Hepatocyte (in vitro differentiated cells): ENCODE results near the gene CHMP1B. TPM values are rescaled to one million over a fixed set of nuclear protein-coding genes. Genes with fewer than 3 reads are reported as not detected.
"Not testable (repeated sequence)": the region's sequence is repeated elsewhere in the genome, so short reads cannot be mapped to it uniquely, and the experiment has no call there.

Source experiments
- DNase-seq: peaks from one replicate; pipeline ENCODE4 v3.0.0-alpha.2; 2016; ENCODE audit warnings: low spot score
- H2AFZ ChIP-seq: fragments of 200-600 bp; sonication (generic); 2 replicates; pipeline ENCODE4 v1.6.0; 2016; ENCODE audit warnings: antibody characterized with exemption, mild to moderate bottlenecking
- H3K27ac ChIP-seq: fragments of 200-600 bp; sonication (generic); 2 replicates; pipeline ENCODE4 v1.5.1; 2016; ENCODE audit warnings: mild to moderate bottlenecking
- H3K27me3 ChIP-seq: fragments of 200-600 bp; sonication (generic); 2 replicates; pipeline ENCODE4 v1.6.1; 2016
- H3K36me3 ChIP-seq: fragments of 200-600 bp; sonication (generic); replicated peaks from 2 replicates; pipeline ENCODE4 v1.5.1; 2016; ENCODE audit warnings: low read depth; ENCODE audit not compliant: insufficient read depth
- H3K4me1 ChIP-seq: fragments of 200-600 bp; sonication (generic); 2 replicates; pipeline ENCODE4 v1.5.1; 2016; ENCODE audit warnings: mild to moderate bottlenecking, moderate library complexity; ENCODE audit not compliant: insufficient read depth
- H3K4me2 ChIP-seq: fragments of 200-600 bp; sonication (generic); 2 replicates; pipeline ENCODE4 v1.6.0; 2016
- H3K4me3 ChIP-seq: fragments of 200-600 bp; sonication (generic); 2 replicates; pipeline ENCODE4 v1.5.1; 2016; ENCODE audit warnings: mild to moderate bottlenecking
- H3K79me2 ChIP-seq: fragments of 200-600 bp; sonication (generic); 2 replicates; pipeline ENCODE4 v1.6.0; 2017; ENCODE audit warnings: mild to moderate bottlenecking
- H3K9me2 ChIP-seq: fragments of 200-600 bp; sonication (generic); replicated peaks from 2 replicates; pipeline ENCODE4 v1.6.0; 2017; ENCODE audit warnings: mild to moderate bottlenecking; ENCODE audit not compliant: insufficient read depth
- H3K9me3 ChIP-seq: fragments of 200-600 bp; sonication (generic); 2 replicates; pipeline ENCODE4 v1.5.1; 2016; ENCODE audit warnings: low read depth, mild to moderate bottlenecking
- H4K20me1 ChIP-seq: fragments of 200-600 bp; sonication (generic); 2 replicates; pipeline ENCODE4 v1.6.0; 2016; ENCODE audit warnings: mild to moderate bottlenecking; ENCODE audit not compliant: insufficient read depth, poor library complexity, severe bottlenecking
- EZH2 ChIP-seq: fragments of 200-600 bp; sonication (generic); IDR thresholded peaks from 2 replicates; pipeline ENCODE4 v1.6.1; 2016; ENCODE audit warnings: antibody characterized with exemption, mild to moderate bottlenecking, borderline replicate concordance
- EZH2phosphoT487 ChIP-seq: fragments of 200-600 bp; sonication (generic); IDR thresholded peaks from one replicate; pipeline ENCODE4 v1.6.1; 2018; ENCODE audit warnings: antibody characterized with exemption, mild to moderate bottlenecking, low read depth, moderate library complexity; ENCODE audit not compliant: unreplicated experiment, severe bottlenecking
- WGBS: methylation state at CpG from one replicate; pipeline ENCODE4 v1.1.6; 2016; ENCODE audit warnings: low lambda C conversion rate; ENCODE audit errors: missing lambda C conversion rate; 5-methylcytosine and 5-hydroxymethylcytosine counted together
- polyA plus RNA-seq: library from polyadenylated mRNA; unstranded; fragments of >200 nt; fragmentation: Nextera tagmentation; extraction: Ambion mirVana; gene quantifications from 2 replicates; pipeline ENCODE4 v1.2.1, GENCODE V29; 2016
- total RNA-seq: library from RNA; depleted of rRNA; stranded (reverse); fragments of >200 nt; gene quantifications from 2 replicates; pipeline ENCODE4 v1.2.3, GENCODE V29; 2014
- TF ChIP-seq, protein P1 (sequence below): fragments of 200-600 bp; sonication (generic); IDR thresholded peaks from 2 replicates; pipeline ENCODE4 v1.5.1; 2016; ENCODE audit warnings: antibody characterized with exemption, mild to moderate bottlenecking; ENCODE audit not compliant: poor library complexity

CHMP1B gene
- total and polyA plus RNA-seq, 2 experiments from 2014 or later, result 70.1 to 85.3 TPM

DNA sequence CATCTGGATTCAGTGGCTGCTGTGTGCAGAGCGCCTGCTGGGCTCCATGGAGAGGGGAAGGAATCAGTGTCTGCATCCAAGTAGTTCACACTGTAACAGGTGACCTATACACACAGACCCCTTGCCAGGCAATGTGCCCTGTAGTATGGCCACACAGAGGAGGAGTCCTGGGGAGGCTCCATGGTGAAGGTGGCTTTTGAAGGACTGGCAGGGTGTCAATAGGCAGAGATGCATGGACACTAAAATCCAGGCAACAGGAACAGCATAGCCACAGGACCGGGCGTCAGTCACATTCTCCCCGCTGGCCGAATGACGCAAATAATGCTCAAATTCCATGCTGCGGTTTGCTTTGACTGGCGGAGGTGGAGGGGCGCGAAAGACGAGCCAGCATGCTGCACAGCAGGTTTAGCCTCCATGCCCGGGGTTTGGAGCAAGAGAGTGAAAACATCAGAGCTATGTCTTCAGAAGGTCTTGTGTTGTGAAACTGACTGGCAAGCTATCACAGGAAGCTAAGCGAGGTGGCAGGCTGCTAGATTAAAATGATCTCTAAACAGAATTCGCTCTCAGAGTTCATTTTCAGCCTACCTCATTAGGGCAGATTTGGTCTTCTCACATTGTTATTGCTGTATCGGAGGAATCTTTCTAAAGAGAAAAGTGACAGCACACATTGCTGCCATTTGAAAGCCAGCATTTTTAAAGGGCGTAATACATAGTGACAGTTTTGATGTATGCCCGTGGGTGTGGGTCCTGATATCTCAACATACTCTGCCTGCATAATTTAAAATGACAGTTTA lies 1.2 kb upstream of the CHMP1B start:
- Histone ChIP-seq H3K4me2 (peak overlapping the region; percentile 75), H3K27me3 (no peaks in the 10 kb centered on the region), H4K20me1 (peaks cover 11% of the 10 kb centered on the region), H3K27ac (peak overlapping the region; percentile 97), H3K4me1 (no peaks in the 10 kb centered on the region), H3K79me2 (peaks cover 34% of the 10 kb centered on the region), H3K4me3 (peak overlapping the region; percentile 91), H3K9me2 (no peaks in the 10 kb centered on the region), H3K36me3 (no peaks in the 10 kb centered on the region), H3K9me3 (no peaks in the 10 kb centered on the region), H2AFZ (peak overlapping the region; percentile 54)
- WGBS, result 49% methylated on average over 17 of the region's 17 CpGs
- TF ChIP-seq EZH2 (no peak), EZH2phosphoT487 (no peak)
- TF ChIP-seq, protein P1, sequence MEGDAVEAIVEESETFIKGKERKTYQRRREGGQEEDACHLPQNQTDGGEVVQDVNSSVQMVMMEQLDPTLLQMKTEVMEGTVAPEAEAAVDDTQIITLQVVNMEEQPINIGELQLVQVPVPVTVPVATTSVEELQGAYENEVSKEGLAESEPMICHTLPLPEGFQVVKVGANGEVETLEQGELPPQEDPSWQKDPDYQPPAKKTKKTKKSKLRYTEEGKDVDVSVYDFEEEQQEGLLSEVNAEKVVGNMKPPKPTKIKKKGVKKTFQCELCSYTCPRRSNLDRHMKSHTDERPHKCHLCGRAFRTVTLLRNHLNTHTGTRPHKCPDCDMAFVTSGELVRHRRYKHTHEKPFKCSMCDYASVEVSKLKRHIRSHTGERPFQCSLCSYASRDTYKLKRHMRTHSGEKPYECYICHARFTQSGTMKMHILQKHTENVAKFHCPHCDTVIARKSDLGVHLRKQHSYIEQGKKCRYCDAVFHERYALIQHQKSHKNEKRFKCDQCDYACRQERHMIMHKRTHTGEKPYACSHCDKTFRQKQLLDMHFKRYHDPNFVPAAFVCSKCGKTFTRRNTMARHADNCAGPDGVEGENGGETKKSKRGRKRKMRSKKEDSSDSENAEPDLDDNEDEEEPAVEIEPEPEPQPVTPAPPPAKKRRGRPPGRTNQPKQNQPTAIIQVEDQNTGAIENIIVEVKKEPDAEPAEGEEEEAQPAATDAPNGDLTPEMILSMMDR, result no peak
- DNase-seq, result peak; percentile 52

DNA sequence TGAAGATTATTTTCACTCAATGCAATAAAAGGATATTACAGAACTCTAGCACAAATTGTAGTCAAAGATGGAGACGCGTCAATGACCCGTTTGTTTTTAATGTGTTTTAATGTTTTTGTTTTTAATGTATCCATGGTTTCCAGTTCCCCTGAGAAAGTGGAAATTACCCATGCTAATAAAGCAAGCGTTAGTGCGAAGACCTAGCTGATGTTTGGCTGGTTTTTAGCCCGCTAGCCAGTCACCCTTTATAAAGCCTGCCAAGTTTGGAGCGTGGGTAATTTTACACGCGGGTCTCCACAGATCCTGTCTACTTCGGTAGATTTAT lies 430 bp upstream of the CHMP1B start:
- H3K4me2 ChIP-seq, result peak overlapping the region; percentile 75
- WGBS, result 5% methylated on average over 10 of the region's 10 CpGs
- H3K4me1 ChIP-seq, result no peaks in the 10 kb centered on the region
- peak overlapping the region; percentile 54 for H2AFZ ChIP-seq
- H3K27ac ChIP-seq, result peak overlapping the region; percentile 97
- peak overlapping the region; percentile 91 for H3K4me3 ChIP-seq
- H3K9me2 ChIP-seq, result no peaks in the 10 kb centered on the region
- H4K20me1 ChIP-seq, result peaks cover 11% of the 10 kb centered on the region
- no peak for DNase-seq
- no peak for TF ChIP-seq EZH2phosphoT487
- no peak for TF ChIP-seq EZH2
- TF ChIP-seq, protein P1, result no peak
- H3K79me2 ChIP-seq, result peaks cover 34% of the 10 kb centered on the region
- H3K9me3 ChIP-seq, result no peaks in the 10 kb centered on the region
- H3K36me3 ChIP-seq, result no peaks in the 10 kb centered on the region
- no peaks in the 10 kb centered on the region for H3K27me3 ChIP-seq

DNA sequence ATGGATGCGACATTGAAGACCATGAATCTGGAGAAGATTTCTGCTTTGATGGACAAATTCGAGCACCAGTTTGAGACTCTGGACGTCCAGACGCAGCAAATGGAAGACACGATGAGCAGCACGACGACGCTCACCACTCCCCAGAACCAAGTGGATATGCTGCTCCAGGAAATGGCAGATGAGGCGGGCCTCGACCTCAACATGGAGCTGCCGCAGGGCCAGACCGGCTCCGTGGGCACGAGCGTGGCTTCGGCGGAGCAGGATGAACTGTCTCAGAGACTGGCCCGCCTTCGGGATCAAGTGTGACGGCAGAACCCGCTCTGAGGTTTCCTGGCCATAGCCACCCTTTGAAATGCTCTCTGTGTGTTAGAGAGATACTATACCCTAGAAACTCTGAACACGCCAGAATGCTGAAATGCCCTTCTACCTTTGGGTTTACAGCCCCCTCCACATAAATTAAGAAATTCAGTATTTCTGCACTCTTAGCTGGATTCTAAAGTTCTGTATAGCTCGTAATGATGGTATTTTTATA lies 659 bp downstream of the CHMP1B start:
- Histone ChIP-seq H4K20me1 (peaks cover 11% of the 10 kb centered on the region), H2AFZ (peak overlapping the region; percentile 22), H3K36me3 (no peaks in the 10 kb centered on the region), H3K27me3 (no peaks in the 10 kb centered on the region), H3K27ac (peak overlapping the region; percentile 97), H3K4me2 (peak overlapping the region; percentile 85), H3K9me2 (no peaks in the 10 kb centered on the region), H3K4me1 (peaks cover 8% of the 10 kb centered on the region), H3K4me3 (peak overlapping the region; percentile 91), H3K9me3 (no peaks in the 10 kb centered on the region), H3K79me2 (peaks cover 34% of the 10 kb centered on the region)
- TF ChIP-seq, protein P1, result no peak
- TF ChIP-seq EZH2phosphoT487 (no peak), EZH2 (no peak)
- 5% methylated on average over 22 of the region's 23 CpGs for WGBS
- DNase-seq, result peak; percentile 44

DNA sequence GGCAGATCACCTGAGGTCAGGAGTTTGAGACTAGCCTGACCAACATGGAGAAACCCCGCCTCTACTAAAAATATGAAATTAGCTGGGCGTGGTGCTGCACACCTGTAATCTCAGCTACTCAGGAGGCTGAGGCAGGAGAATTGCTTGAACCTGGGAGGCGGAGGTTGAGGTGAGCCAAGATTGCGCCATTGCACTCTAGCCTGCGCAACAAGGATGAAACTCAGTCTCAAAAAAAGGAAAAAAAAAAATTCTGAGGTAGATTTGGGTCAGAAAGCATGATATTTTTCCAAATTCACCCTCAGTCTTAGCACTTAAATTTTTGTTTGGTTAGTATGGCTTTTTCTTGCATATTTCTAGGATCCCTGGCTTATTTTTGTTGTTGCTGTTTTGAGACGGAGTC lies 3.3 kb downstream of the CHMP1B start:
- not testable (repeated sequence) for H3K9me3 ChIP-seq, H3K4me1 ChIP-seq, DNase-seq, H3K4me2 ChIP-seq, H3K27me3 ChIP-seq, H3K36me3 ChIP-seq, H3K9me2 ChIP-seq, H2AFZ ChIP-seq, H3K4me3 ChIP-seq
- 97% methylated on average over 6 of the region's 6 CpGs for WGBS
- Histone ChIP-seq H3K79me2 (peaks cover 34% of the 10 kb centered on the region), H4K20me1 (peaks cover 11% of the 10 kb centered on the region), H3K27ac (peak overlapping the region; percentile 80)
